B cell (primary cell): ENCODE data around the gene USP34. TPM values are rescaled to one million over a fixed set of nuclear protein-coding genes. Genes with fewer than 3 reads are reported as not detected.

Source experiments
- ATAC-seq: fragments of 200-7000 bp; cut with Tn5 transposase; one replicate; pipeline ENCODE4 v1.10.0; 2021; ENCODE audit warnings: low read depth, mild to moderate bottlenecking, moderate number of reproducible peaks, moderate library complexity
- CTCF ChIA-PET: fragments of 350-600 bp; sonication (Branson Sonifier 250); formaldehyde crosslinking; loops from one replicate; lab custom pipeline; 2021; ENCODE audit warnings: antibody characterized with exemption, inconsistent platforms; lab: Charles Lee
- POLR2A ChIA-PET: fragments of 350-600 bp; sonication (Branson Sonifier 250); formaldehyde crosslinking; loops from one replicate; lab custom pipeline; 2021; ENCODE audit warnings: antibody characterized with exemption; lab: Charles Lee
- DNase-seq: peaks from one replicate; pipeline ENCODE4 v3.0.0; 2013
- H2AFZ ChIP-seq: 2 replicates; pipeline ENCODE4 v1.6.1; 2012; ENCODE audit warnings: mild to moderate bottlenecking, low read depth, low read length; ENCODE audit not compliant: insufficient read depth, poor library complexity, severe bottlenecking
- H3K27ac ChIP-seq, 2 donors: 1 replicate in 1 of 2; 2 replicates in 1 of 2; pipeline ENCODE4 v1.5.1; 2012 to 2013; ENCODE audit warnings: low read length in 2 of 2, mild to moderate bottlenecking in 2 of 2, moderate library complexity in 1 of 2
- H3K27me3 ChIP-seq, 4 experiments: fragments of 200-600 bp in 1 of 4; sonication (generic) in 1 of 4; replicated peaks in 1 of 4; 1 replicate in 2 of 4; 2 replicates in 2 of 4; pipeline versions ENCODE4 v1.6.1 to v1.7.0; 2013 to 2016; ENCODE audit warnings: low read length in 3 of 4, mild to moderate bottlenecking in 2 of 4, mixed read lengths in 1 of 4, moderate library complexity in 1 of 4; ENCODE audit not compliant: insufficient read depth in 4 of 4, control insufficient read depth in 3 of 4; ENCODE audit errors: control extremely low read depth in 1 of 4
- H3K36me3 ChIP-seq, 2 experiments: replicated peaks in 1 of 2; 1 replicate in 1 of 2; 2 replicates in 1 of 2; pipeline versions ENCODE4 v1.6.1 to v1.7.1; 2013; ENCODE audit warnings: low read length in 1 of 2; ENCODE audit not compliant: insufficient read depth in 2 of 2, control insufficient read depth in 1 of 2; ENCODE audit errors: control extremely low read depth in 1 of 2, extremely low read depth in 1 of 2
- H3K4me1 ChIP-seq, 2 donors: fragments of 200-600 bp in 1 of 2; sonication (generic) in 1 of 2; 1 replicate in 1 of 2; 2 replicates in 1 of 2; pipeline versions ENCODE4 v1.5.1 to v1.6.1; 2013 to 2017; ENCODE audit warnings: low read length in 2 of 2; ENCODE audit not compliant: control insufficient read depth in 2 of 2, insufficient read depth in 2 of 2
- H3K4me2 ChIP-seq: replicated peaks from 2 replicates; pipeline ENCODE3; 2012; ENCODE audit warnings: mild to moderate bottlenecking, low read depth, low read length; ENCODE audit not compliant: poor library complexity, severe bottlenecking
- H3K4me3 ChIP-seq, 5 experiments: fragments of 200-600 bp in 1 of 5; sonication (generic) in 1 of 5; 1 replicate in 3 of 5; 2 replicates in 2 of 5; pipeline versions ENCODE4 v1.5.1 to v1.7.0; 2011 to 2016; ENCODE audit warnings: low read length in 4 of 5, mild to moderate bottlenecking in 4 of 5, low read depth in 2 of 5, control low read depth in 1 of 5, moderate library complexity in 1 of 5; ENCODE audit not compliant: insufficient read depth in 1 of 5; ENCODE audit errors: control extremely low read depth in 1 of 5, extremely low read depth in 1 of 5
- H3K79me2 ChIP-seq: fragments of 200-600 bp; sonication (generic); one replicate; pipeline ENCODE4 v1.6.0; 2016; ENCODE audit warnings: low read length; ENCODE audit not compliant: control insufficient read depth, insufficient read depth
- H3K9ac ChIP-seq: fragments of 200-600 bp; sonication (generic); 2 replicates; pipeline ENCODE4 v1.6.1; 2017; ENCODE audit warnings: mild to moderate bottlenecking, low read length, moderate library complexity
- H3K9me3 ChIP-seq, 3 donors: one replicate each; pipeline versions ENCODE4 v1.6.1 to v1.7.1; 2013; ENCODE audit warnings: low read length in 2 of 3; ENCODE audit not compliant: control insufficient read depth in 2 of 3, insufficient read depth in 1 of 3; ENCODE audit errors: control extremely low read depth in 1 of 3
- H4K20me1 ChIP-seq: 2 replicates; pipeline ENCODE4 v1.6.0; 2012; ENCODE audit warnings: mild to moderate bottlenecking, low read length; ENCODE audit not compliant: insufficient read depth, control insufficient read depth, poor library complexity, severe bottlenecking
- H3K27ac Mint-ChIP-seq: one replicate; pipeline ENCODE4 v1.8.0; 2021; ENCODE audit warnings: mixed read lengths
- H3K27me3 Mint-ChIP-seq: one replicate; pipeline ENCODE4 v1.8.0; 2021; ENCODE audit warnings: mixed read lengths
- H3K4me1 Mint-ChIP-seq: one replicate; pipeline ENCODE4 v1.8.0; 2021; ENCODE audit warnings: mixed read lengths
- H3K4me3 Mint-ChIP-seq: one replicate; pipeline ENCODE4 v1.8.0; 2021; ENCODE audit warnings: mixed read lengths
- H3K9me3 Mint-ChIP-seq: one replicate; pipeline ENCODE4 v1.8.0; 2022; ENCODE audit warnings: mixed read lengths; ENCODE audit not compliant: insufficient read depth
- CTCF ChIP-seq: fragments of 200-600 bp; IDR thresholded peaks from one replicate; pipeline ENCODE4 v1.8.0; 2022; ENCODE audit warnings: antibody characterized with exemption, mild to moderate bottlenecking
- EZH2 ChIP-seq: IDR thresholded peaks from 2 replicates; pipeline ENCODE4 v1.6.1; 2012; ENCODE audit warnings: borderline replicate concordance, low read depth, mild to moderate bottlenecking, moderate library complexity, low read length; ENCODE audit not compliant: insufficient read depth, poor library complexity, severe bottlenecking
- WGBS: methylation state at CpG from one replicate; pipeline ENCODE4 v1.1.5; 2013; ENCODE audit warnings: missing lambda C conversion rate; ENCODE audit not compliant: insufficient coverage; 5-methylcytosine and 5-hydroxymethylcytosine counted together
- intact Hi-C: fragments of 100-400 bp; cut with micrococcal nuclease; formaldehyde crosslinking; loops from one replicate; pipeline ENCODE4 v1.10.0; 2022
- polyA plus RNA-seq: library from polyadenylated mRNA; depleted of rRNA; stranded (reverse); fragments of >200 nt; gene quantifications from 2 replicates; pipeline ENCODE4 v1.2.3, GENCODE V29; 2012
- total RNA-seq, 2 donors: library from RNA; stranded (reverse); fragments of 120-200 nt in 1 of 2; gene quantifications; 1 replicate in 1 of 2; 2 replicates in 1 of 2; pipeline versions ENCODE4 v1.2.3 to v1.2.4, GENCODE V29; 2013 to 2022

USP34 gene
- total and polyA plus RNA-seq, 2 donors (not counting 1 experiment from before 2014, with no cell fraction given) = 70.3 to 311 TPM

GRCh38 chr2:61233581-61233980 lies 237.3 kb downstream of the USP34 start:
- WGBS = 88% methylated on average over 1 of the region's 1 CpG
- ATAC-seq = no peak
- H3K27me3 ChIP-seq = no peaks in the 10 kb centered on the region
- H3K4me1 ChIP-seq = peaks cover 9 to 10% of the 10 kb centered on the region in 2 donors
- no peaks in the 10 kb centered on the region for H4K20me1 ChIP-seq
- Mint-ChIP-seq H3K27me3 (no peaks in the 10 kb centered on the region), H3K4me1 (peaks cover 9% of the 10 kb centered on the region), H3K27ac (no peak overlapping the region), H3K4me3 (no peak overlapping the region), H3K9me3 (no peaks in the 10 kb centered on the region)
- no peak overlapping the region for H3K27ac ChIP-seq
- POLR2A ChIA-PET = interaction anchor here (0.6 kb wide), 1 partner anchor 66 kb away, joined by 6 read pairs; no protein-coding TSS in a partner anchor
- intact Hi-C loops = no loop called here
- no peaks in the 10 kb centered on the region for H3K9me3 ChIP-seq
- no peaks in the 10 kb centered on the region for H3K79me2 ChIP-seq
- H3K36me3 ChIP-seq = peaks cover 12 to 26% of the 10 kb centered on the region in 2 experiments
- H3K9ac ChIP-seq = no peak overlapping the region
- TF ChIP-seq CTCF (no peak), EZH2 (no peak)
- H2AFZ ChIP-seq = no peak overlapping the region
- H3K4me3 ChIP-seq = no peak overlapping the region
- CTCF ChIA-PET = no interaction called here
- no peak overlapping the region for H3K4me2 ChIP-seq
- DNase-seq = no peak

DNA sequence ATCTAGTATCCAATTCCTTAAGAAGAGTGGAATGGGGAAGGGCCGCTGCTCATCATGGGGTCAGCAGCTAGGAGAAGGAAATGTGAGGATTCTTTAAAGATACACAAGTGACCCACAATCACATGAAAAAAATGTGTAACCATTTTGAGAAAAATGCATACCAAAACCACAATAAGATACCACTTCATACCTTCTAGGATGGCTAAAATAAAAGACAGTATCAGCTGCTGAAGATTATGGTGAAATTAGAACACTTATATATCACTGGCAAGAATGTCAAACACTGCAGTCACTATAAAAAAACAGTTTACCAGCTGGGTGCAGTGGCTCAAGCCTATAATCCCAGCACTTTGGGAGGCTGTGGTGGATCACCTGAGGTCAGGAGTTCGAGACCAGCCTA lies 241.0 kb downstream of the USP34 start:
- Histone ChIP-seq H3K4me3 (no peak overlapping the region), H2AFZ (no peak overlapping the region), H3K27me3 (no peaks in the 10 kb centered on the region), H3K9ac (no peak overlapping the region), H3K79me2 (no peaks in the 10 kb centered on the region), H3K4me2 (no peak overlapping the region), H3K9me3 (no peaks in the 10 kb centered on the region), H3K36me3 (peaks cover 18 to 48% of the 10 kb centered on the region in 2 experiments), H3K27ac (no peak overlapping the region), H3K4me1 (no peaks in the 10 kb centered on the region), H4K20me1 (no peaks in the 10 kb centered on the region)
- POLR2A ChIA-PET = no interaction called here
- Mint-ChIP-seq H3K4me3 (no peak overlapping the region), H3K9me3 (no peaks in the 10 kb centered on the region), H3K27me3 (no peaks in the 10 kb centered on the region), H3K27ac (no peak overlapping the region), H3K4me1 (peaks cover 2% of the 10 kb centered on the region)
- WGBS = no CpG with 5 or more reads among the region's 2 CpGs
- ATAC-seq (no peak), DNase-seq (no peak)
- no peak for TF ChIP-seq EZH2
- TF ChIP-seq CTCF = no peak
- intact Hi-C loops = no loop called here
- CTCF ChIA-PET = no interaction called here
